GM23248 (cell line): ENCODE measurements around the gene WDR27. TPM values are rescaled to one million over a fixed set of nuclear protein-coding genes. Genes with fewer than 3 reads are reported as not detected.

Source experiments
- DNase-seq: peaks from one replicate; pipeline ENCODE4 v3.0.0-alpha.2; 2015
- H2AFZ ChIP-seq: fragments of 200-600 bp; sonication (generic); 2 replicates; pipeline ENCODE4 v1.6.1; 2016; ENCODE audit warnings: antibody characterized with exemption
- H3F3A ChIP-seq: fragments of 200-600 bp; sonication (generic); 2 replicates; pipeline ENCODE4 v1.6.1; 2016; ENCODE audit warnings: mild to moderate bottlenecking, antibody characterized with exemption, mixed run types; ENCODE audit not compliant: insufficient read depth
- H3K27ac ChIP-seq: fragments of 200-600 bp; sonication (generic); 2 replicates; pipeline ENCODE4 v1.5.1; 2016; ENCODE audit warnings: mild to moderate bottlenecking
- H3K27me3 ChIP-seq: fragments of 200-600 bp; sonication (generic); replicated peaks from 2 replicates; pipeline ENCODE4 v1.6.1; 2016; ENCODE audit warnings: mild to moderate bottlenecking; ENCODE audit not compliant: insufficient read depth
- H3K36me3 ChIP-seq: fragments of 200-600 bp; sonication (generic); 2 replicates; pipeline ENCODE4 v1.6.1; 2016; ENCODE audit warnings: low read depth, mild to moderate bottlenecking
- H3K4me1 ChIP-seq: fragments of 200-600 bp; sonication (generic); 2 replicates; pipeline ENCODE4 v1.6.1; 2016; ENCODE audit warnings: mild to moderate bottlenecking; ENCODE audit not compliant: insufficient read depth
- H3K4me2 ChIP-seq: fragments of 200-600 bp; sonication (generic); one replicate; pipeline ENCODE4 v1.6.1; 2016; ENCODE audit warnings: mild to moderate bottlenecking; ENCODE audit not compliant: unreplicated experiment
- H3K4me3 ChIP-seq: fragments of 200-600 bp; sonication (generic); 2 replicates; pipeline ENCODE4 v1.5.1; 2016; ENCODE audit warnings: mild to moderate bottlenecking
- H3K79me2 ChIP-seq: fragments of 200-600 bp; sonication (generic); 2 replicates; pipeline ENCODE4 v1.6.1; 2016; ENCODE audit warnings: mild to moderate bottlenecking; ENCODE audit not compliant: insufficient read depth
- H3K9ac ChIP-seq: fragments of 200-600 bp; sonication (generic); 2 replicates; pipeline ENCODE4 v1.6.1; 2016; ENCODE audit warnings: mild to moderate bottlenecking
- H3K9me2 ChIP-seq: fragments of 200-600 bp; sonication (generic); 2 replicates; pipeline ENCODE4 v1.6.1; 2016; ENCODE audit warnings: mixed run types, mild to moderate bottlenecking, moderate library complexity; ENCODE audit not compliant: insufficient read depth
- H3K9me3 ChIP-seq: fragments of 200-600 bp; sonication (generic); one replicate; pipeline ENCODE4 v1.6.1; 2017; ENCODE audit warnings: low read depth
- H4K20me1 ChIP-seq: fragments of 200-600 bp; sonication (generic); 2 replicates; pipeline ENCODE4 v1.6.0; 2016; ENCODE audit not compliant: insufficient read depth
- EZH2 ChIP-seq: fragments of 200-600 bp; sonication (generic); IDR thresholded peaks from 2 replicates; pipeline ENCODE4 v1.6.1; 2018; ENCODE audit warnings: antibody characterized with exemption, mild to moderate bottlenecking; ENCODE audit not compliant: insufficient read depth, poor library complexity, severe bottlenecking
- EZH2phosphoT487 ChIP-seq: fragments of 200-600 bp; sonication (generic); IDR thresholded peaks from 2 replicates; pipeline ENCODE4 v1.6.1; 2018; ENCODE audit warnings: antibody characterized with exemption, moderate library complexity, mild to moderate bottlenecking, low read depth; ENCODE audit not compliant: insufficient read depth
- WGBS, 2 experiments: methylation state at CpG; one replicate each; pipeline ENCODE4 v1.1.6; 2015 to 2017; ENCODE audit warnings: low lambda C conversion rate in 2 of 2, low coverage in 1 of 2; ENCODE audit errors: missing lambda C conversion rate in 2 of 2; 5-methylcytosine and 5-hydroxymethylcytosine counted together
- in situ Hi-C: fragments of 300-500 bp; cut with MboI; formaldehyde crosslinking; loops from 2 replicates; pipeline ENCODE4 v1.15.0; 2020
- polyA plus RNA-seq: library from polyadenylated mRNA; unstranded; fragments of >200 nt; fragmentation: Nextera tagmentation; extraction: Ambion mirVana; gene quantifications from 2 replicates; pipeline ENCODE4 v1.2.1, GENCODE V29; 2016
- total RNA-seq: library from RNA; depleted of rRNA; stranded (reverse); fragments of >200 nt; shearing (Covaris generic); gene quantifications from 2 replicates; pipeline ENCODE4 v1.2.3, GENCODE V29; 2014; rRNA removed

The WDR27 gene
- total RNA-seq, result 9.2 and 10.6 TPM in 2 replicates
- 5.4 and 9.3 TPM in 2 replicates for polyA plus RNA-seq

GRCh38 chr6:169701954-169702839, at the start of gene WDR27, which contains the start of gene C6orf120:
Gene WDR27 (minus strand): TSS chr6:169702029. CDS start chr6:169689005, 13,024 bp downstream.
Gene C6orf120 (plus strand): TSS chr6:169702126. CDS start chr6:169702460, 334 bp downstream.
- Histone ChIP-seq H3K27ac (peak within 1 kb of the TSS; percentile 84), H3K4me3 (peak within 1 kb of the TSS; percentile 93), H2AFZ (peak within 1 kb of the TSS; percentile 96), H3K4me1 (peaks cover 35% of the 10 kb centered on the region), H4K20me1 (peaks cover 6% of the 10 kb centered on the region; the same call in 1 of the 2 replicates), H3K27me3 (no peaks in the 10 kb centered on the region), H3K36me3 (peaks cover 15% of the 10 kb centered on the region; the same call in 1 of the 2 replicates), H3K9me3 (no peaks in the 10 kb centered on the region), H3K9ac (peak within 1 kb of the TSS; percentile 96), H3K79me2 (peaks cover 75% of the 10 kb centered on the region), H3K9me2 (no peaks in the 10 kb centered on the region), H3K4me2 (peak within 1 kb of the TSS; percentile 97), H3F3A (peaks cover 37% of the 10 kb centered on the region; the same call in 1 of the 2 replicates)
- DNase-seq, result peak; percentile 100
- 0 to 2% methylated on average over 83 to 84 of the region's 92 CpGs for WGBS, 2 experiments
- TF ChIP-seq EZH2phosphoT487 (no peak), EZH2 (no peak)
- in situ Hi-C loops, result no loop called here

- no peak for DNase-seq
- Histone ChIP-seq H3K9me3 (no peaks in the 10 kb centered on the region), H3K27me3 (no peaks in the 10 kb centered on the region), H3K4me1 (peaks cover 10% of the 10 kb centered on the region; the same call in 1 of the 2 replicates), H3K79me2 (peaks cover 17% of the 10 kb centered on the region), H3K9me2 (no peaks in the 10 kb centered on the region), H3K27ac (no peak overlapping the region), H3K36me3 (no peaks in the 10 kb centered on the region), H2AFZ (no peak overlapping the region), H4K20me1 (no peaks in the 10 kb centered on the region), H3K4me2 (no peak overlapping the region), H3F3A (0 out of 2 replicates have a peak, but pooled peaks cover 4% of the 10 kb centered on the region), H3K4me3 (no peak overlapping the region), H3K9ac (no peak overlapping the region)
- 94 to 100% methylated on average over 1 of the region's 1 CpG for WGBS, 2 experiments
- no peak for TF ChIP-seq EZH2
- no peak for TF ChIP-seq EZH2phosphoT487
- in situ Hi-C loops, result no loop called here
These were observed 44.7 kb upstream of the WDR27 start for GRCh38 chr6:169746556-169746955.

GRCh38 chr6:169745405-169745804, 43.6 kb upstream of the WDR27 start:
- no peaks in the 10 kb centered on the region for H3K9me3 ChIP-seq
- no peaks in the 10 kb centered on the region for H3K36me3 ChIP-seq
- peaks cover 8% of the 10 kb centered on the region for H3K79me2 ChIP-seq
- WGBS, 2 experiments, result 55 to 58% methylated on average over 3 of the region's 3 CpGs
- in situ Hi-C loops, result no loop called here
- H3K4me1 ChIP-seq, result peaks cover 6% of the 10 kb centered on the region; the same call in 1 of the 2 replicates
- no peak overlapping the region for H2AFZ ChIP-seq
- H3K27ac ChIP-seq, result no peak overlapping the region
- H3K9me2 ChIP-seq, result no peaks in the 10 kb centered on the region
- H3K4me2 ChIP-seq, result no peak overlapping the region
- H4K20me1 ChIP-seq, result no peaks in the 10 kb centered on the region
- H3F3A ChIP-seq, result 0 out of 2 replicates have a peak, but pooled peaks cover 4% of the 10 kb centered on the region
- H3K27me3 ChIP-seq, result no peaks in the 10 kb centered on the region
- TF ChIP-seq EZH2phosphoT487 (no peak), EZH2 (no peak)
- DNase-seq, result no peak
- no peak overlapping the region for H3K4me3 ChIP-seq
- no peak overlapping the region for H3K9ac ChIP-seq

GRCh38 chr6:169741344-169741743, 39.5 kb upstream of the WDR27 start:
- DNase-seq, result no peak
- H4K20me1 ChIP-seq, result no peaks in the 10 kb centered on the region
- TF ChIP-seq EZH2, result no peak
- no peak for TF ChIP-seq EZH2phosphoT487
- H3K79me2 ChIP-seq, result no peaks in the 10 kb centered on the region
- no peaks in the 10 kb centered on the region; the same call in 1 of the 2 replicates for H3K27me3 ChIP-seq
- in situ Hi-C loops, result no loop called here
- no peaks in the 10 kb centered on the region for H3K9me2 ChIP-seq
- H3K9me3 ChIP-seq, result no peaks in the 10 kb centered on the region
- no peak overlapping the region for H3K4me3 ChIP-seq
- no peaks in the 10 kb centered on the region for H3F3A ChIP-seq
- H3K4me1 ChIP-seq, result no peaks in the 10 kb centered on the region
- no peak overlapping the region for H2AFZ ChIP-seq
- H3K27ac ChIP-seq, result no peak overlapping the region
- H3K36me3 ChIP-seq, result no peaks in the 10 kb centered on the region
- H3K9ac ChIP-seq, result no peak overlapping the region
- H3K4me2 ChIP-seq, result no peak overlapping the region
